ENCODE measurements around the gene ATP9B. TPM values are rescaled to one million over a fixed set of nuclear protein-coding genes. Genes with fewer than 3 reads are reported as not detected.

ATP9B gene
- total and polyA plus RNA-seq, 4 donors = 12.6 to 77.0 (median 29.9) TPM

- DNase-seq (no peak), ATAC-seq (ENCODE audit: insufficient read depth, low FRiP score) (no peak)
- Histone ChIP-seq H3K27me3 (ENCODE audit: control insufficient read depth in 3 of 3, insufficient read depth in 3 of 3, low read length in 2 of 3) (no peaks in the 10 kb centered on the region), H3K4me3 (no peak overlapping the region), H3K27ac (ENCODE audit: low read depth in 1 of 2, low read length in 1 of 2) (no peak overlapping the region), H3K36me3 (ENCODE audit: control insufficient read depth in 4 of 4, insufficient read depth in 4 of 4, low read length in 4 of 4) (peaks cover 0 to 18% (median 5%) of the 10 kb centered on the region in 4 donors), H3K9ac (ENCODE audit: insufficient read depth in 1 of 2, low read length in 2 of 2) (no peak overlapping the region), H3K4me1 (ENCODE audit: control insufficient read depth in 5 of 5, insufficient read depth in 5 of 5, low read length in 5 of 5) (peaks cover 0 to 7% (median 0%) of the 10 kb centered on the region in 5 donors), H3K9me3 (ENCODE audit: control insufficient read depth in 4 of 4, insufficient read depth in 3 of 4, low read length in 3 of 4) (no peaks in the 10 kb centered on the region)
- no peak for TF ChIP-seq CTCF (IDR thresholded peaks at IDR 0.05; ENCODE audit: control extremely low read depth, extremely low read depth)
- 91 to 95% methylated on average over 24 of the region's 24 CpGs for WGBS, 2 donors
These were observed 347.0 kb downstream of the ATP9B start for GRCh38 chr18:79416022-79416676.

GRCh38 chr18:79416677-79417052 is 347.5 kb downstream of the ATP9B start:
- H3K4me1 ChIP-seq (ENCODE audit: control insufficient read depth in 5 of 5, insufficient read depth in 5 of 5, low read length in 5 of 5) = peaks cover 0 to 7% (median 0%) of the 10 kb centered on the region in 5 donors
- DNase-seq = no peak
- WGBS, 2 donors = 91% methylated on average over 12 of the region's 12 CpGs
- no peak overlapping the region for H3K4me3 ChIP-seq
- no peak overlapping the region for H3K27ac ChIP-seq (ENCODE audit: low read depth in 1 of 2, low read length in 1 of 2)
- no peaks in the 10 kb centered on the region for H3K9me3 ChIP-seq (ENCODE audit: control insufficient read depth in 4 of 4, insufficient read depth in 3 of 4, low read length in 3 of 4)
- no peak overlapping the region for H3K9ac ChIP-seq (ENCODE audit: insufficient read depth in 1 of 2, low read length in 2 of 2)
- peaks cover 0 to 18% (median 5%) of the 10 kb centered on the region in 4 donors for H3K36me3 ChIP-seq (ENCODE audit: control insufficient read depth in 4 of 4, insufficient read depth in 4 of 4, low read length in 4 of 4)
- no peak for ATAC-seq (ENCODE audit: insufficient read depth, low FRiP score)
- no peak for TF ChIP-seq CTCF (IDR thresholded peaks at IDR 0.05; ENCODE audit: control extremely low read depth, extremely low read depth)
- H3K27me3 ChIP-seq (ENCODE audit: control insufficient read depth in 3 of 3, insufficient read depth in 3 of 3, low read length in 2 of 3) = no peaks in the 10 kb centered on the region

- H3K9me3 ChIP-seq (ENCODE audit: control insufficient read depth in 4 of 4, insufficient read depth in 3 of 4, low read length in 3 of 4) = no peaks in the 10 kb centered on the region
- no peak overlapping the region for H3K4me3 ChIP-seq
- DNase-seq (no peak), ATAC-seq (ENCODE audit: insufficient read depth, low FRiP score) (no peak)
- H3K4me1 ChIP-seq (ENCODE audit: control insufficient read depth in 5 of 5, insufficient read depth in 5 of 5, low read length in 5 of 5) = peaks cover 0 to 8% (median 0%) of the 10 kb centered on the region in 5 donors
- no peaks in the 10 kb centered on the region for H3K27me3 ChIP-seq (ENCODE audit: control insufficient read depth in 3 of 3, insufficient read depth in 3 of 3, low read length in 2 of 3)
- TF ChIP-seq CTCF (IDR thresholded peaks at IDR 0.05; ENCODE audit: control extremely low read depth, extremely low read depth) = no peak
- H3K36me3 ChIP-seq (ENCODE audit: control insufficient read depth in 4 of 4, insufficient read depth in 4 of 4, low read length in 4 of 4) = peaks cover 0 to 19% (median 3%) of the 10 kb centered on the region in 4 donors
- H3K9ac ChIP-seq (ENCODE audit: insufficient read depth in 1 of 2, low read length in 2 of 2) = no peak overlapping the region
- no peak overlapping the region for H3K27ac ChIP-seq (ENCODE audit: low read depth in 1 of 2, low read length in 1 of 2)
- 96 to 97% methylated on average over 19 of the region's 19 CpGs for WGBS, 2 donors
These were observed 349.0 kb downstream of the ATP9B start for GRCh38 chr18:79418236-79418635.

- Histone ChIP-seq H3K36me3 (ENCODE audit: control insufficient read depth in 4 of 4, insufficient read depth in 4 of 4, low read length in 4 of 4) (peaks cover 0 to 18% (median 1%) of the 10 kb centered on the region in 4 donors), H3K9me3 (ENCODE audit: control insufficient read depth in 4 of 4, insufficient read depth in 3 of 4, low read length in 3 of 4) (no peaks in the 10 kb centered on the region), H3K27me3 (ENCODE audit: control insufficient read depth in 3 of 3, insufficient read depth in 3 of 3, low read length in 2 of 3) (no peaks in the 10 kb centered on the region), H3K27ac (ENCODE audit: low read depth in 1 of 2, low read length in 1 of 2) (no peak overlapping the region), H3K9ac (ENCODE audit: insufficient read depth in 1 of 2, low read length in 2 of 2) (no peak overlapping the region), H3K4me3 (no peak overlapping the region), H3K4me1 (ENCODE audit: control insufficient read depth in 5 of 5, insufficient read depth in 5 of 5, low read length in 5 of 5) (peaks cover 0 to 7% (median 1%) of the 10 kb centered on the region in 5 donors)
- TF ChIP-seq CTCF (IDR thresholded peaks at IDR 0.05; ENCODE audit: control extremely low read depth, extremely low read depth) = no peak
- DNase-seq (no peak), ATAC-seq (ENCODE audit: insufficient read depth, low FRiP score) (no peak)
- 89% methylated on average over 11 of the region's 11 CpGs for WGBS, 2 donors
These were observed 349.4 kb downstream of the ATP9B start for GRCh38 chr18:79418642-79419041.

Data from lung (tissue), 12 donors.